Breast epithelium (tissue), 3 donors: ENCODE results near the gene VPS51.

Source experiments
- POLR2AphosphoS5 ChIP-seq, 3 donors: sonication (generic); formaldehyde crosslinking; IDR thresholded peaks; one replicate each; pipeline ENCODE4 v1.6.1; 2017; ENCODE audit warnings: antibody characterized with exemption in 3 of 3
- TF ChIP-seq, protein P1 (sequence below), 3 donors: fragments of 450-650 bp; IDR thresholded peaks; one replicate each; pipeline ENCODE4 v1.5.1; 2016 to 2017; ENCODE audit warnings: antibody characterized with exemption in 3 of 3, mild to moderate bottlenecking in 3 of 3, moderate library complexity in 3 of 3

DNA sequence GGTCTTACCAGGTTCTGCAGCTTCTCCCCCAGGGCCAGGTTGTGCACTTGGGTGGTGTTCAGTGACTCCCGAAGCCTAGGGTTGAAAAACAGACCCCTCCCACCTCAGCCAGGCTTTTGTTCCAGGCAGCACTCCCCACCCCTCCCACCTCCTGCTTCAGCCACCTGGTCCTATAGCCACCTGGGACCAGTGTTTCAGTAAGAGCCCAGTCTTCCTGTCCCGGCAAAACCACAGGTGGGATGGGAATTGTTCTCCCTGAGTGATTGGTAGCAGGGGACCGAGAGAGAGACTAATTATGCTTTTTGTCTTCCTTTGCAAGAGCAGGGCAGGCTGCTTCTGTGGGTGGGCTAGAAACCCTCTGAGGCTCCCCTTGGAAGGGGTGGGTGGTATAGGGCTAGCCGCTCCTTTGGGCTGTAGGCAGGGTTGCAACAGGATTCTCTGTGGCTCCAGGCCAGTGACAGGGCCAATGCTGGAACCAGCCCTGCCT, 29.2 kb upstream of the VPS51 start:
- TF ChIP-seq, protein P1, sequence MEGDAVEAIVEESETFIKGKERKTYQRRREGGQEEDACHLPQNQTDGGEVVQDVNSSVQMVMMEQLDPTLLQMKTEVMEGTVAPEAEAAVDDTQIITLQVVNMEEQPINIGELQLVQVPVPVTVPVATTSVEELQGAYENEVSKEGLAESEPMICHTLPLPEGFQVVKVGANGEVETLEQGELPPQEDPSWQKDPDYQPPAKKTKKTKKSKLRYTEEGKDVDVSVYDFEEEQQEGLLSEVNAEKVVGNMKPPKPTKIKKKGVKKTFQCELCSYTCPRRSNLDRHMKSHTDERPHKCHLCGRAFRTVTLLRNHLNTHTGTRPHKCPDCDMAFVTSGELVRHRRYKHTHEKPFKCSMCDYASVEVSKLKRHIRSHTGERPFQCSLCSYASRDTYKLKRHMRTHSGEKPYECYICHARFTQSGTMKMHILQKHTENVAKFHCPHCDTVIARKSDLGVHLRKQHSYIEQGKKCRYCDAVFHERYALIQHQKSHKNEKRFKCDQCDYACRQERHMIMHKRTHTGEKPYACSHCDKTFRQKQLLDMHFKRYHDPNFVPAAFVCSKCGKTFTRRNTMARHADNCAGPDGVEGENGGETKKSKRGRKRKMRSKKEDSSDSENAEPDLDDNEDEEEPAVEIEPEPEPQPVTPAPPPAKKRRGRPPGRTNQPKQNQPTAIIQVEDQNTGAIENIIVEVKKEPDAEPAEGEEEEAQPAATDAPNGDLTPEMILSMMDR (IDR thresholded peaks at IDR 0.05), result no peak
- no peak for TF ChIP-seq POLR2AphosphoS5 (IDR thresholded peaks at IDR 0.05)
